ENCODE results near the gene CAGE1.
"Not testable (repeated sequence)": the region's sequence is repeated elsewhere in the genome, so short reads cannot be mapped to it uniquely, and the experiment has no call there.

Gene CAGE1

GRCh38 chr6:7406743-7407142, 17.2 kb upstream of the CAGE1 start:
- DNase-seq, result no peak

GRCh38 chr6:7404546-7404945, 15.0 kb upstream of the CAGE1 start:
- no peak for DNase-seq

GRCh38 chr6:7402716-7403115, 13.2 kb upstream of the CAGE1 start:
- DNase-seq, result no peak

GRCh38 chr6:7401075-7401474, 11.5 kb upstream of the CAGE1 start:
- no peak for DNase-seq

- no peak for DNase-seq
Measured at GRCh38 chr6:7392402-7392801, 2.9 kb upstream of the CAGE1 start.

GRCh38 chr6:7391151-7391550, 1.6 kb upstream of the CAGE1 start:
- no peak for DNase-seq

- DNase-seq, result no peak
Measured at GRCh38 chr6:7390226-7390878, 810 bp upstream of the CAGE1 start.

- DNase-seq, result no peak
Measured at GRCh38 chr6:7389162-7389450, 436 bp downstream of the CAGE1 start.

- no peak for DNase-seq
Measured at GRCh38 chr6:7381092-7381491, 8.4 kb downstream of the CAGE1 start.

- DNase-seq, result no peak
Measured at GRCh38 chr6:7378740-7379139, 10.8 kb downstream of the CAGE1 start.

- DNase-seq, result no peak
Measured at GRCh38 chr6:7377961-7378360, 11.6 kb downstream of the CAGE1 start.

GRCh38 chr6:7373739-7374138, 15.8 kb downstream of the CAGE1 start:
- DNase-seq, result no peak

- DNase-seq, result no peak
Measured at GRCh38 chr6:7367408-7367807, 22.1 kb downstream of the CAGE1 start.

- not testable (repeated sequence) for DNase-seq
Measured at GRCh38 chr6:7351916-7352315, 37.6 kb downstream of the CAGE1 start.

- DNase-seq, result not testable (repeated sequence)
Measured at GRCh38 chr6:7350591-7350990, 39.0 kb downstream of the CAGE1 start.

GRCh38 chr6:7347551-7347997, 42.0 kb downstream of the CAGE1 start:
- not testable (repeated sequence) for DNase-seq

- not testable (repeated sequence) for DNase-seq
Measured at GRCh38 chr6:7344773-7345450, 44.6 kb downstream of the CAGE1 start.

GRCh38 chr6:7343546-7344475, 45.7 kb downstream of the CAGE1 start:
- no peak for DNase-seq

GRCh38 chr6:7341989-7342742, 47.4 kb downstream of the CAGE1 start:
- DNase-seq, result no peak

GRCh38 chr6:7341271-7341670, 48.3 kb downstream of the CAGE1 start:
- no peak for DNase-seq

- not testable (repeated sequence) for DNase-seq
Measured at GRCh38 chr6:7339007-7339732, 50.4 kb downstream of the CAGE1 start.

GRCh38 chr6:7338031-7338430, 51.5 kb downstream of the CAGE1 start:
- DNase-seq, result no peak
